ENCODE data around the gene PRELID1.

DNA sequence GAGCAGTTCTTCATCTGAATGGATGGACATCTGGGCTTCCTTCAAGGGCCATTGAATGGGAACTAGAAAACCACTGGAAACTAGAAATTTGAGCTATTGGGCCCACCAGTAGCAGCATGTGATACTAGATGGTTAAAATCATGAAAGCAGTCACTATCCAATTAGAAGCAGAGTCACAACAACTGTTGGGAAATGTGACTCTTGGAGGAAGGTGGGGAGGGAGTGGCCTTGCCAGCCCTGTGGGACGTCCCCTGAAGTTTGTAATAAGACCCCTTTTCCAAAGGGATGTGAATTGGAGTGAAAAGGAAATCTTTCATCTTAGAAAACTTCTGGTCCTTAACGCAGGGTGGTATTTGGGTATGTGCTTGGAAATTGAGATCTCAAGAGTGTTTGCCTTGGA lies 5.7 kb upstream of the PRELID1 start:
- TF ChIP-seq, protein P1, sequence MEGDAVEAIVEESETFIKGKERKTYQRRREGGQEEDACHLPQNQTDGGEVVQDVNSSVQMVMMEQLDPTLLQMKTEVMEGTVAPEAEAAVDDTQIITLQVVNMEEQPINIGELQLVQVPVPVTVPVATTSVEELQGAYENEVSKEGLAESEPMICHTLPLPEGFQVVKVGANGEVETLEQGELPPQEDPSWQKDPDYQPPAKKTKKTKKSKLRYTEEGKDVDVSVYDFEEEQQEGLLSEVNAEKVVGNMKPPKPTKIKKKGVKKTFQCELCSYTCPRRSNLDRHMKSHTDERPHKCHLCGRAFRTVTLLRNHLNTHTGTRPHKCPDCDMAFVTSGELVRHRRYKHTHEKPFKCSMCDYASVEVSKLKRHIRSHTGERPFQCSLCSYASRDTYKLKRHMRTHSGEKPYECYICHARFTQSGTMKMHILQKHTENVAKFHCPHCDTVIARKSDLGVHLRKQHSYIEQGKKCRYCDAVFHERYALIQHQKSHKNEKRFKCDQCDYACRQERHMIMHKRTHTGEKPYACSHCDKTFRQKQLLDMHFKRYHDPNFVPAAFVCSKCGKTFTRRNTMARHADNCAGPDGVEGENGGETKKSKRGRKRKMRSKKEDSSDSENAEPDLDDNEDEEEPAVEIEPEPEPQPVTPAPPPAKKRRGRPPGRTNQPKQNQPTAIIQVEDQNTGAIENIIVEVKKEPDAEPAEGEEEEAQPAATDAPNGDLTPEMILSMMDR (conservative IDR thresholded peaks at IDR 0.05; ENCODE audit: low read depth, low read length), result no peak
- no peak for TF ChIP-seq EZH2 (IDR thresholded peaks at IDR 0.05; ENCODE audit: borderline replicate concordance, low read depth, low read length, poor library complexity, severe bottlenecking)
